GM12872 (cell line): Measurements from ENCODE around the gene VILL.

Experiments
- CTCF ChIP-seq: IDR thresholded peaks from 3 replicates; pipeline ENCODE4 v1.5.1; 2011; ENCODE audit warnings: low read depth, mild to moderate bottlenecking, low read length, moderate library complexity; ENCODE audit not compliant: insufficient read depth

VILL gene

DNA sequence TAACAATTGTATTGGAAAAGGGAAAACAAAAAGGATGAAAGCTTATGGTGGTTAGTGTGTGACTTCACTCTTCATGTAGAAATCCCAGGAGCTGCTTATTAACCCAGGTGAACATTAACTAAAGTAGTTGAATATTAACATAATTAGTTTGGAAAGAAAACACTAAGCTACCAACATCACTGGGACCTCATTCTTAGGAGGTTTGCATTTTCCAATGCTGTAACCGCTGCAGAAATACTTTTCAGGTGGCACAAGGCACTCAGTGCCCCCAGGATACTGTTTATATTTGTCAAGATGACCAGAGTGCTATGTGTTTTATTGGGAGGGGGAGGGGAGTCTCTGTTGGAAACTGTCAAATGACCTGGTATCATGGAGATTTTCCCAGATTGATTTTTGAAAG lies 25.9 kb upstream of the VILL start:
- TF ChIP-seq CTCF = no peak

- peak; percentile 94 for TF ChIP-seq CTCF
Observed at GRCh38 chr3:37967260-37967881, 23.2 kb upstream of the VILL start.

DNA sequence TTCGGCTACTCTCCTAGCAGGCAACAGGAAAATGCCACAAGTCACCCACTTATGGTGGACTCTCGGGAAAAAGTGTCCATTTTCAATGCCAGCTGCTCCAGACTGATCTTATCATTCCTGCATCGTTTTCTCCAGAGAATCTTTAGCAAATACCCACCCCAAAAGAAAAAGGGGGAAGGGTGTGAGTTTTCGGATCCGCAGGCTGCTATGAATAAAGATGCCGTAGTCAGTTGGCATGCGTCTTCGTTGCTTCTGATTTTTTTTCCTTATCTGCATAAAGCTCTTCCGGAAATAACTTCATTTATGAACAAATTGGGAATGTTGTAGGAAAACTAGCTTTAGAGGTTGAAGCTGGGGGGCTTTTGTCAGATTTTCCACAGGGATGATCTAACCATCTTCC lies 22.4 kb upstream of the VILL start:
- TF ChIP-seq CTCF = no peak

DNA sequence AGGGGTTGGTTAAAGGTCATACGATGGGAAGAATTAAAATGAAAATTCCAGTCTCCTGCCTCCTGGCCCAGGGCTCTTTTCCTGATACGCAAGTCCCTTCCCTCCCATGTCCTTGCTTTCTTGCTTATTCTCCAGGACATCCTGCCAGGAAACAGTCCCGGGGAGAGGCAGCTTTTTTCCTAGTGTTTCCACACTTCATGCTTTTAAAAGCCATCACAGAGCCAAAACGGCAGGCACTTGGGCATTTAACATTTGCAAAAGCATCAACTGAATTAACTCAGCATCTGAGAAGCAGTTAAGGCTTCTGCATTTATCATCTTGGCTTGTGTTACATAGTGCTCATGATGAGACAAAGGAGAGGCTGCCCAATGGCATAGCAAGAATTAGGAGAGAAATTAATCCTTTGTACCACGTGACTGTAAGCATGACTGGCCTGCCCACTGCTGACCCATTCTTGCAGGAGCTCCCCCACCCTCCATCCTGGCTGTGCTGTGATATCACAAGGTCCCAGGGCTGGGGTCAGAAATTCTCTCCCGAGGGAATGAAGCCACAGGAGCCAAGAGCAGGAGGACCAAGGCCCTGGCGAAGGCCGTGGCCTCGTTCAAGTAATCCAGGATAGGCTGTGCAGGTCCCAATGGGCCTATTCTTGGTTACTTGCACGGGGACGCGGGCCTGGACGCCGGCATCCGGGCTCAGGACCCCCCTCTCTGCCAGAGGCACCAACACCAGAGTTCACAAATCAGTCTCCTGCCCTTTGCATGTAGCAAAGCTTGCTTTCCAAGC lies 21.6 kb upstream of the VILL start:
- no peak for TF ChIP-seq CTCF

DNA sequence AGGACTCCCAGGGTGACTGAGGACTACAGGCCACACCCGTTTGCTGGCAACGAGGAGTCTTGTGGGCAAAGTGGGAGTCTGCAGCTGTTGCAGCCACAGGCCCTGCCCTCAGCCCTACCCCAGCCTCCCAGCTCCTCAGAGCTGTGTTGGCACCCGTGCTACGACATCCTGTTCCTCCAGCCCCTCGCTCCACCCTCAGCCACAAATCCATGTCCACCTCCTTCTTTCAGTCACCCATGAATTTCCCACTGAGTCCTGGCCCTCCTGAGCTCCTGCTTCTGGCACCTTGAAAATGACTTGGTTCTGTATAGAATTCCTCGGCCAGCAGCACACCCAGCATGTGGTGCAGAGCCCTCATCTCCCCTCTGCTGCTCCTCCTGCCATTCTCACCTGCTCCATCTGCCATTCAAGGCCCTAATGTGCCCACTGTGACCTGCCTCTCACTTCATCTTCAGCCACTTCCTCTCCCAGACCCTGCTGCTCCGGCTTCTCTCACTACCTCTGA lies 20.9 kb upstream of the VILL start:
- no peak for TF ChIP-seq CTCF

GRCh38 chr3:37970802-37971201 lies 19.8 kb upstream of the VILL start:
- TF ChIP-seq CTCF = no peak

- no peak for TF ChIP-seq CTCF
Observed at GRCh38 chr3:37971467-37971866, 19.1 kb upstream of the VILL start.
